Measurements from ENCODE around the gene KLHDC7B.

The KLHDC7B gene

DNA sequence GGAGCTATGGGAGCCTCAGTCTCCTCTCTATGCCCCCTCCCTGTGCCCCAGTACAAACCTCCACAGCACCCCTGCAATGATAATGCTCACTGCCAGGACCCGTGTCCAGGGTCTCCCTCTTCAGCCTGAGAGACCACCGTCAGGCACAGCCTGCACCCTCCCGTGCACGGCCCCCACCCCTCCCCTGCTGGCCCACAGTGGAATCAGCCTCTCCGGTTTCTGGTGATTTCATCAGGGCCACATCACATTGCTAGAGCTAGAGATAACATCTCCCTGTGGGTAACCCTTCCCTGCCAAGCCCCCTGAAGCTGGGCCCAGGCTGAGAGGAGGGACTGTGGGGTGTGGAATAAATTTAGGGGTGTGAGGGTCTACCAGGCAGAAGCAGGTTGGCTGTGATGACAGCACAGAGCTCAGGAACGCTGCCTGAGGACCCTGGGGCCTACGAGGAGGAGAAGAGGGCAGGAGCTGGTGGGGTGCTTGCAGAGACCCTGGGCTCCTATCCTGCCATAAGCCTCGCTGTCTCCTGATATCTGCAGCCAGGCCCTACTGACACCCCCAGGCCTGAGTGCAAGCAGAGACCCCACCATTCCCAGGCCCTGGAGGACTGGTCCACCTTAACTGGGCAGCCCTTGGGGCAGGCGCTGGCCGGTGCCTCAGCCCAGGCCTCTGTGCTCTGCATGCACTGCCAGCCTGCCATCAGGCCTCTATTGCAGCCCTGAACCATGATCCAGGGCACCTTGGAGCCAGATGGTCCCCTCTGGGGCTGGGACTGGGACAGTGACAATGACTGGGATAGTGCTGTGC lies at the start of gene KLHDC7B:
Gene KLHDC7B (plus strand): TSS at position 378 of the 804 bp plus-strand sequence. CDS start 345 bp downstream, at position 723.
- no peak for DNase-seq (ENCODE audit: low read depth in 1 of 2, low spot score in 1 of 2)

DNA sequence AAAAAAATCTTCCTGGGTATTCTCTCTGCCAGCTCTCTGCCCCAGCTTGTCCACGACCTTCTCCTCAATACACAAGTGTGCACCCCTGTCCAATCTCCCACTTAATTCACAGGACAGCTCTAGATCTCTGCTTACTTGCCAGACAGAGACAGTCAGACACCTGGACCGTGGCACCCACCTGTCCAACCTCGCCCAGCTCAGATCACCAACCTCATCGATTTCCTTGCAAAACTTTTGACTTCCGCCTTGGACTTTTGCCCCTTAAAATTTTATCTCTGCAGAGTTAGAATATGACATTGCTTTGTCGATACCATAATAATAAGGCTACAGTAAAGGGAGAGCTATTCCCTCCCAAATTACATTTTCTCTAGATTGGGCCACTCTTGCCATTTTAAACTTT lies 48.6 kb upstream of the KLHDC7B start:
- no peak for DNase-seq (ENCODE audit: low read depth in 1 of 2, low spot score in 1 of 2)

DNA sequence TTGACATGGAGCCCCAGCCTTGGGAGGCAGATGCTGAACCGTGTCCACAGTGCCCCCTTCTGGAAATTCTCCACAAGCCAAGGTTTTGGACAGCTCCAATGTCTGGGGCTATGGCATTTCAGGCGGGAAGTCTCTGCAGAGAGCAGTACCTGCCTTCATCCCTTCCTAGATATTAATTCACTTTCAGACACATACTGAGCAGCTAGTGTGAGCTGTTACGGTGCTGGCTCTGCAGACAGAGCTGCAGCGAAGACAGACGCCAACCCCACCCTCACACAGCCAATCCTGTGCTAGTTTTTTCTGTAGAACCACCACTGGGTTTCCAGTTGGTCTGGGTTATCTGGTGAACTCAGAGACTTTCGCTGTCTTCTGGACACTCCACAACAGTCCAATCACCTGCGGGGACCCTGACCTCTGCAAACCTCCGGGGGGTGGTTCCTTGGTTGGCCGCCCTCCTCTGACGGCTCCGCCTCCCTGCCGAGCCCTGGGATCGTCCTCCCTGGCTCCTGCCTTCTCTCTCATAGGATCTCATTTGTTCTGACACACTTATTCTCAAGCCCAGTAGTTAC lies 47.3 kb upstream of the KLHDC7B start:
- DNase-seq (ENCODE audit: low read depth in 1 of 2, low spot score in 1 of 2) = peak; percentile 38 to 40

DNA sequence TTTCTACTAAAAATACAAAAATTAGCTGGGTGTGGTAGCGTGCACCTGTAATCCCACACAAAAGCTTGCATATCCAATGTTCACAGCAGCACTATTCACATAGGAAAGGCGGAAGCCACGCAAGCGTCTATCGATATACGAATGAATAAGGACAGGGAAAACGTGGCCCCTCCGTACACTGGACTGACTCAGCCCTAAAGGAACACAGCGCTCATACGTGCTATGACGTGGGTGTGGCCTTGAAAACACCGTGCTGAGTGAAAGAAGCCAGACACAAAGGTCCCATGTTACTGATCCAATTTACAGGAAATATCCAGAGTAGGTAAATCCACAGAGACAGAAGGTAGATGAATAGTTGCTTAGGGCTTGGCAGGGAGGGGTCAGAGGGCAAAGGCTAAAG lies 45.2 kb upstream of the KLHDC7B start:
- DNase-seq (ENCODE audit: low read depth in 1 of 2, low spot score in 1 of 2) = no peak

DNA sequence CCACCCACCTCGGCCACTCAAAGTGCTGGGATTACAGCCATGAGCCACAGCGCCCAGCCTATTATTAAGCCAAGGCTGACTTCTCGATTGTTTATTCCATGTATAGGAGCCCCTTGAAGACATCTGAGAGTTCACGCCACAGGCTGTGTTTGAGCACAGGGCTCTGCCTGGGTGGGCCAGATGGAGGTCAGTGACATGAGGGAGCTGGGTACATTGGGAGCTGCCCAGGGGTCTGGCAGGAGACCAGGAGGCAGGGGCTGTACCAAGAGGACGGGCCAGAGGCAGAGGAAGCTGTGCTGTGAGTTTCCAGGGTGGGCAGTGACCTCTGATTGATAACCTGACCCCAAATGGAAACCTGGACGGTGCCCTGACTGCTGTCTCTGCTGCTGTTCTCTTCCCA lies 43.6 kb upstream of the KLHDC7B start:
- DNase-seq (ENCODE audit: low read depth in 1 of 2, low spot score in 1 of 2) = no peak

DNA sequence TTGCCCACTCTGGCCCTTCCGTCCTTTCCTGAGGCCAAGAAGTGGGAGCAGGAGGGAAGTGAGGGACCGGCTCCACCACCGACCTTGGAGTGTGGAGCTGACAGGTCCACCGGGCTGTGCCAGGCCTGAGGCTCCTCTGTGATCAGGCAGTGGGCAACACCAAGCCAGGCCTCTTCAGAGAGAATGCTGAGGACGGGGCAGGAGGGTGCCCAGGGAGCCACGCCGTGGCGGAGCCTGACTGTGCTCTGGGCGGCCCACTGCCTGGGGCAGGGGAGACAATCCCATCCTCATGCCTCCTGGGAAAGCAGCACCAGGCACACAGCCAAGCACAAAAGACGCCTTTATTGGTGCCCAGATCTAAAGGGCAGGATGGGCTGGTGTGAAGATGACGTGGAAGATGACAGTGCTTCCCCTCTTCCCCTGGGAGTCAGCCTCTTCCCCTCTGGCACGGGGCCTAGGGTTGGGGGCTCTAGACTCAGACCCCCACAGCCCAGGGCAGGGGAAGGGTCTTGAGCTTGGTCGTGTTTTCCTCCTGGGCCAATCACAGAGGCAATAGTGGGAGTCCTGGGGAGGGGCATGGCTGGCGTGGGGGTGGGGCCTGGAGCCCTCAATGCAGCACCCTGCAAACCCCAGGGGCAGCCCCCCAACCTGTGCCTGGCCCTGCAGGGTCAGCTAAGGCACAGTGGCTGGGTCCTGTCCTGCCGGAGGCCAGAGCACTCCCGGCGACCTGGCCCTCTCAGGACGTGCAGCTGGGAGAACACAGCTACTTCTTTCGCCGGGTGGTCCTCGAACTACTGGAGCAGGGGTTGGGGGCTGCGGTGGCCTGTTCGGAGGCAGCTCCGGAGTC lies 42.8 kb upstream of the KLHDC7B start:
- DNase-seq (ENCODE audit: low read depth in 1 of 2, low spot score in 1 of 2) = no peak

DNA sequence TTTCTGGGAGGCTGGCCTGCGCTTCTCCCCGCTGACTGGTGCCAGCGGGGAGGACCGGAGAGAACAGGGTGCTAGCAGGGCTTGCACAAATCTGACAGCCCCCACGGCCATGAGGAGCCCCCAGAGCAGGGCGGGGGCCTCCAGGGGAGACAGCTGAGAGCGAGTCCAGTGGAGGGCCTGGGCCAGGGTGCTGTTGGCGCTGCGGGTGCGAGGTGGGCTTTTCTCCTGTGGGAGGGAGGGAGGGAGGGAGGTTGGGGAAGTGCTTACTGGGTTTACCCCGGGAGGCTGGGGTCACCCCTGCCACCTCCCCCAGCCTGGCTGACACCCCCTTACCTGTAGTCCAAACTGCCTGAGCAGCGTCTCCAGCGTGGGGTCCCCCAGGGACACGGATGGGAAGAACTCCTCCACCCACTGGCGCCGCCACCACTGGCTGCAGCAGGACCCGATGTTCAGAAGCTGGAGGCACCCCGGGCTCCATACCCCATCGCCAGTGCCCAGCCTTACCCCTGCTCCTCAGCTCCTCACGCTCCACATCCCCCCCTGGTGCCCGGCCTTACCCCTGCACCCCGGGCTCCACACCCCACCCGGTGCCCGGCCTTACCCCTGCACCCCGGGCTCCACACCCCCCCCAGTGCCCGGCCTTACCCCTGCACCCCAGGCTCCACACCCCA lies 42.1 kb upstream of the KLHDC7B start:
- no peak for DNase-seq (ENCODE audit: low read depth in 1 of 2, low spot score in 1 of 2)

DNA sequence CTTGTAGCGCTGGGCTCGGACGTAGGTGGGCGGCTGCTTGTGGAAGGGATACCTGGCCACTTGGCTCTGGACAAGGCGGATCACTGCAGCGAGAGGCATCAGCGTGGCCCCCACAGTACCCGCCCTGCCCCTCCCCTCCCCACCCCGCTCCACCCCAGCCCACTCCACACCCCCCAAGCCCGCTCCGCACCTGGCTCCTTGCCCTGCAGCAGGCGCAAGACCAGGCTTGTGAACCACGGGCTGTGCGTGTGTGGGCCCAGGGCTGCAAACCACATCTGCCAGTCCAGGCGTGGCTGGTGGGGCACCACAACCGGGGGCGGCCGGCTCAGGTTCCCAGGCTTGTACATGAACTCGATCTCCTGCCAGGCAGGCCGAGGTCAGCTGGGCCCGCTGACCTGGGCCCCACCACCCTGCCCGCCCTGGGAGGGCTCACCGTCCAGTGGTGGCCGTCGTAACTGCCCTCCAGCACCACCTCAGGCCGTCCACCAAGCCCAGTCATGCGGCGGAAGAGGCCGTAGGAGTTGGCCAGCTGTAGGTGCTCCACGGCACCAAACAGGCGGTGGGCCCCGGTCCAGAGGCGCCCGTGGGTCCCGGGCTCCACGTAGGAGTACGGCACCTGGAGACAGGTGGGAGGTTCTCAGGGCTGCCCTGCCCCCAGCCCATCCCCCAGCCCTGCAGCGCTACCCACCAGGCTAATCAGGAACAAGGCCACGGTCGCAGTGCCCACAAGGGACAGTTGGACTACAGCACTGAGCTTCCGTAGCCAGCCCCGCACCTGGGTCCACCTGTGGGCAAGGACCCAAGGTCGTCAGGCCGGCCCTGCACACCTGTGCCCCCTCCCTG lies 41.1 kb upstream of the KLHDC7B start:
- DNase-seq (ENCODE audit: low read depth in 1 of 2, low spot score in 1 of 2) = no peak

DNA sequence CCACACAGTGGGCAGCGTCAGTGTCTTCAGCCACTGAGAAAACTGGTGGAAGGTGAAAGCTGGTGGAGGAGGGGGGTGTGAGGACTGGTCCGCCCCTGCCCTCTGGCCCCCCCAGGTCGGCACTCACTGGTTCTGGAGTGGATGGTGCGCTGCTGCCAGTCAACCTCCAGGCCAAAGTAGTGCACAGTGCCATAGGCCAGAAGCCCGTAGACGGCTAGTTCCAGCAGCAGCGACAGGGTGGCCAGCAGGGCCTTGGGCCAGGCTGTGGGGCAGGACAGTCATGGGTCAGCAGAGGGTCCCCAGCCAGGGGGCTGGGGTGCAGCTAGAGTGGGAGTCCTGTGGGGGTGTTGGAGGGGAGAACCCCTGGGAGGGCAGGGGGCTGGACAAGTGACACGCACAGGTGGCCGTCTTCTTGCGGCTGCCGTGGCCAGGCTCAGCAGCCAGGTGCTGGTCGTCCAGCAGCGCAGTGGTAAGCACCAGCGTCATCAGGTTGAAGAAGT lies 40.4 kb upstream of the KLHDC7B start:
- no peak for DNase-seq (ENCODE audit: low read depth in 1 of 2, low spot score in 1 of 2)

DNA sequence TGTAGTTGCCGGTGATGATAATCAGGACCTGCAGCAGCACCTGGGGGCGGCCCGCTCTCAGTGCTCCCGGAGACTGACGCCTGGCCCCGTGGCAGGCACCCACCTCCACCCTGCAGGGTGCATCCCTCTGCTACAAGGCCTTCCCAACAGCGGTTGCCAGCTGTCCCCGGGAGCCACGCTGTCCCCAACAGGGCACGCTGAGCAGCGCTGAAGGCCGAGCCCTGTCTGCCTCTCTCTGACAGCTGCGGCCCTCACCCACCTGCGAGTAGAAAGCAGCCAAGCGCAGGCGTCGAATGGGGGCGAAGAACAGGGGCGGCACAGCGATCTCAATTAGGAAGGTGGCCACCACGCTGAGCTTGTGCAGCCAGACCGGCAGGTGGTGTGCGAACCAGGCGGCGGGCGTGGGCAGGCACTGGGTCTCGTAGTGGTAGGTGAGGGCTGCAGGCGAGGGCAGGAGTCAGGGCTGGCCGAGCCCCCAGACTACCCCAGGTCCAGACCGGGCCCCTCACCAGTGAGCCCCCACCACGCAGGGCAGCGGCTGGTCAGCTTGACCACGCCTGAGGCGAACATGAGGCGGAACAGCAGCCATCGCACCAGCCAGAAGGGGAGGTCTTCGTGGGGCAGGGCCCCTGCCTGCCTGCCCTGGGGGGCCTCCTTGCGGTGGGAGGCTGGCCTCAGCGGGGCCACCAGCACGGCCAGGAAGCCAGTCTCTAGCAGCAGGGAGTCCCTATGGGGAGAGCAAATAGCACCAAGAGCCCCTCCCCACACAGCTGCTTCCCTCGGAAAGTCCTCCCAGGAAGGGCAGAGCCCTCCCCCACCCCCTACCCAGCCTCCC lies 39.7 kb upstream of the KLHDC7B start:
- no peak for DNase-seq (ENCODE audit: low read depth in 1 of 2, low spot score in 1 of 2)

DNA sequence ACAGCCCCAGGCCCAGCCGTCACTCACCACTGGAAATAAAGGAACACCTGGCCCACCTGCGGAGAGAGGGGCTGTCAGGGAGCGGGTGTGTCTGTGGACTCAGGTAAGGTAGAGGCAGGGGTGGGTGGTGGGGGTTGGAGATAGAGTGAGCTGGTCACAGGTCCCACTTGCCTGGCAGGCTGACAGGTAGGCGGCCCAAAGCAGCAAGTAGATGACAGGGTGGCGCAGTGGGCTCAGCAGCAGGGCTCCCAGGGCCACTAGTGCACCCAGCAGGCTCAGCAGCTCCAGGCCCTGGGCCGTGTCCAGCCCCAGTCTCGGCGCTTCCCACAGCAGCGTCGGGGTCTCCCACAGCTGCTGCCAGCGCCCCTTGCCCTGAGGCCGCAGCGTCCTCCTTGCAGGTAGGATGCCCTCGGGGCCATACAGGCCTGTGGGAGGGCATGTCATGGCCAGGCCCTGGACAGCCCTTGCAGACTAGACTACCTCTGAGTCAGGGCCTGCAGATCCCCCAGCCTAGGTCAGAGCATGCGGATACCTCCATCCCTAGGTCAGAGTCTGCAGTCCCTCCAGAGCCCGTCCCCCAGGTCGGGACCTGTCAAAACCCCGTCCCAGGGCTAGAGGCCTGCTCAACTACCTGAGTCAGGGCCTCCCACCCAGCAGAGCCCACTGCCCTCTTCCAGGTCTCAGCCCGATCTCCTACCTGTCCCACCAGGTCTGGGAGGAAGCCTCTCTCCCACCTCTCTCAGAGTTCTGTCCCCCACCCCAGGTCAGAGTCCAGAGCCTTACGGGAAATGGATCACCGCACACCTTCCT lies 38.9 kb upstream of the KLHDC7B start:
- DNase-seq (ENCODE audit: low read depth in 1 of 2, low spot score in 1 of 2) = no peak

DNA sequence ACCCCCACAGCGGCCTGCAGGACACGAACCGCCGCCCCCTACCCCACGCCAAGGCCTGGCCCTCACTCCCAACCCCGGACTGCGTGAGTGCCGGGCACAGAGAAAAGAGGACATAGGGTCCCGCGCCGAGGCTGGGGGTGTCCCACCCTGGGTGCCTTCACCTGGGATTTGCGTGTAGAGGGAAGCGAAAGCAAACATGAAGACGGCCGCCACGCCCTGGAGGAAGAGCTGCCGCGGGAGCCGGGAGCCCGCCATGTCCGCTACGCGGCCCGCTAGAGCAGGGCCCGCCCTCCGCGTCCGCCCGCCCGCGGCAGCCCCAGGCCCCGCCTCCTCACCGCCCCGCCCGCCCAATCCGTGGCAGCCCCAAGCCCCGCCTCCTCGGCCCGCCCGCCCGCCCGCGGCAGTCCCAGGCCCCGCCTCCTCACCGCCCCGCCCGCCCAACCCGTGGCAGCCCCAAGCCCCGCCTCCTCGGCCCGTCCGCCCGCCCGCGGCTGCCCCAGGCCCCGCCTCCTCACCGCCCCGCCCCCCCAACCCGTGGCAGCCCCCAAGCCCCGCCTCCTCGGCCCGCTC lies 38.2 kb upstream of the KLHDC7B start, which contains the start of gene LMF2:
Gene LMF2 (minus strand): TSS at position 282 of the 570 bp plus-strand sequence. CDS start 27 bp downstream, at position 255.
- DNase-seq (ENCODE audit: low read depth in 1 of 2, low spot score in 1 of 2) = peak; percentile 94 to 95

DNA sequence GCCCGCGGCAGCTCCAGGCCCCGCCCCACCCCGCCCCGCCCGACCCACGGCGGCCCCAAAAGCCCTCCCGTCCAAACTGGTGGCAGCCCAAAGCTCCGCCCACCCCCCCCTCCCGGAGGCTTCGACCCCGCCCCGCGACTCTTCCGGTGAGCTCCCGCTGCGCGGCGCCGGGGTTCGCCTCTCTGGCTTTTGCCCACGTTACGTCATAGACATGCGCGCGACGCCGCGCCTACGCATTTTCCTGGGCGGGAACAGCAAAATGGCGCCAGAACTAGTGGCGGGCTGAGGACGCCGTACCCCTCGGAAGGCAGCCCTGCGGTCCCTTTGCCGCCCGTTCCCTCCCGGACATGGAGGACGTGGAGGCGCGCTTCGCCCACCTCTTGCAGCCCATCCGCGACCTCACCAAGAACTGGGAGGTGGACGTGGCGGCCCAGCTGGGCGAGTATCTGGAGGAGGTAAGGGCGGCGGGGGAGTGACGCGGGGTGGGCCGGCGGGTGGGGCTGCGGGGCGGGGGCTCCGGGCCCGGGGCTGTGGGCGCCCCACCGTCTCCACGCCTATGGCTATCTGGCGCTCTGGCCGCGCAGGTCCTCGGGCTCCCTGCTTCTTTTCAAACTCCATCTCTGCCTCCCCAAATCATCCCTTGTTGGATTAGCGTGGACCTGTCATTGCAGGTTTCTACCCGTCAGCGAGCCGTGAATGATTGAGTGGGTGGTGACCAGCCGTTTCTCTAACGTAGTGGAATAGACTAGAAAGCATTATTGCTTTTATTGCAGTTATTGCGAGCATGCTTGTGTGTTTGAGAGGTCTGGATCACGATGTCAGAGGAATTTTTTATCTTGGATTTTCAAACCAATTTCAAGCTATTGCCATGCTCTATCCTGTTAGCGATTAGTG lies 37.5 kb upstream of the KLHDC7B start, which contains the start of gene NCAPH2:
Gene NCAPH2 (plus strand): TSS at position 234 of the 894 bp plus-strand sequence. CDS start 114 bp downstream, at position 348.
- peak in 1 of 2 donors; percentile 97 for DNase-seq (ENCODE audit: low read depth in 1 of 2, low spot score in 1 of 2)

DNA sequence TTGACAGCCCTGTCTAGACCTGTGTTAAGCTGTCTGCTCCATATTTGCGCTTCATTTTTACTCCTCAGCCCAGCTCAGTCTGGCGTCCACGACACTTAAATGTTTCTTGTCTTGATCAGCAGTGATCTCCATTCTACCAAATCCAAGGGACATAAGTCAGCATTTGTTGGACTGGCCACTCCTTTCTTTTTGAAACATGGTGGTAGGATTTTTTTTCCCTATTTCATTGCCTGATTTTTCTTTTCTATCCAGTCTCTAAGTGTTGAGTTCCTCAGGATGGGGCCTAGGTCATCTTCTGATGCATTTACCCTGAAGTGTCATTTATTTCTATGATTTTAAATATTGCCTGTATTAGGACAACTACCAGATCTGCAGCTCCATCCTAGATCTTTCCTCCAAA lies 36.8 kb upstream of the KLHDC7B start:
- no peak for DNase-seq (ENCODE audit: low read depth in 1 of 2, low spot score in 1 of 2)

DNA sequence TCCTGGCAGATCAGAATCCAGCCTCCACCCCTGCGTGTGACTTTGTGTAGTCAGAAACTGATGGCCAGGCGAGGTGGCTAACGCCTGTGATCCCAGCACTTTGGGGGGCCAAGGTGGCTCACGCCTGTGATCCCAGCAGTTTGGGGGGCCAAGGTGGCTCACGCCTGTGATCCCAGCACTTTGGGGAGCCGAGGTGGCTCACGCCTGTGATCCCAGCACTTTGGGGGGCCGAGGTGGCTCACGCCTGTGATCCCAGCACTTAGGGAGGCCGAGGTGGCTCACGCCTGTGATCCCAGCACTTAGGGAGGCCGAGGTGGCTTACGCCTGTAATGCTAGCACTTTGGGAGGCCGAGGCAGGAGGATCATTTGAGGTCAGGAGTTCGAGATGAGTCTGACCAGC lies 32.5 kb upstream of the KLHDC7B start:
- DNase-seq (ENCODE audit: low read depth in 1 of 2, low spot score in 1 of 2) = no peak

DNA sequence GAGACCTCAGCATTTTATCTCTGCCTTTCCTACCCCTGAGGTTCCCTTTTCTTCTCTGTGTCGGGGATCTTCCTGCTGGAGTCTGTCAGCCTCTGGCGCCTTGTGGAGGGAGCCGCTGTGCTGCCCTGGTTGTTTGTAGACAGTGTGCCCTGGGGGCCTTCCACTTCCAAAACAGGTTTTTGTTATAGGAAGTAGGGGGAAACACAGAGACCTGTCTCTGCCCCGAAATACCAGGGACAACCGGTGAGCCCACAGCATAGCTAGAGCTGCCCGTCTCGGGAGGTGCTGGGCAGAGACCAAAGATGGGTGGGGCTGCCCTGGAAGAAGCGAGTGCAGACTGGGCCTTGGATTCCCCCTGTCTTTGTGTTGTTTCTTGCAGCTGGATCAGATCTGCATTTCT lies 29.6 kb upstream of the KLHDC7B start:
- no peak for DNase-seq (ENCODE audit: low read depth in 1 of 2, low spot score in 1 of 2)

DNA sequence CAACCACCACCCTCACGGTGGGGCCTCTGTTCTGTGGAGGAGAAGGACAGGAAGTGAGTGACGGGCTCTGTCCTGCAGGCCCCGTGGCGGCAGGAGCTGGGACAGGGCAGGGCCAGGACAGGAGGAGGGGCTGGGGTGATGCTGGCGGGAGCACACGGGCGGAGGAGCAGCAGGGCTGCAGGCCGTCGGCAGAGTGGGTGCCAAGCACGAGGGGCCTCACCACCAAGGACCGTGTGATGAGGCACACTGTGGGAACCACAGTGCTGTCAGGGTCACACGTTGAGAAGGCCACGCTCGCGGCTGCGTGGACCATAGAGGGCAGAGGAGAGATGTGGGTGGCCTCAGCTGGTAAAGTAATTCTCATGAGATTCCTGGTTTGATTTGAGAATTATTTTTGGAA lies 28.8 kb upstream of the KLHDC7B start:
- no peak for DNase-seq (ENCODE audit: low read depth in 1 of 2, low spot score in 1 of 2)
